Glutamatergic neuron (in vitro differentiated cells): Measurements from ENCODE around the gene RFESD. TPM values are rescaled to one million over a fixed set of nuclear protein-coding genes. Genes with fewer than 3 reads are reported as not detected.

Experiments
- DNase-seq: peaks from one replicate; pipeline ENCODE4 v3.0.0; 2022
- H3K27ac Mint-ChIP-seq: one replicate; pipeline ENCODE4 v1.8.0; 2020; ENCODE audit warnings: mild to moderate bottlenecking, mixed read lengths, inconsistent platforms; ENCODE audit not compliant: unreplicated experiment
- H3K27me3 Mint-ChIP-seq: one replicate; pipeline ENCODE4 v1.8.0; 2020; ENCODE audit warnings: mild to moderate bottlenecking, moderate library complexity, mixed read lengths, inconsistent platforms; ENCODE audit not compliant: unreplicated experiment
- H3K36me3 Mint-ChIP-seq: one replicate; pipeline ENCODE4 v1.8.0; 2020; ENCODE audit warnings: mild to moderate bottlenecking, mixed read lengths, inconsistent platforms; ENCODE audit not compliant: unreplicated experiment
- H3K4me1 Mint-ChIP-seq: one replicate; pipeline ENCODE4 v1.8.0; 2020; ENCODE audit warnings: mild to moderate bottlenecking, low read depth, mixed read lengths, inconsistent platforms; ENCODE audit not compliant: unreplicated experiment
- H3K4me3 Mint-ChIP-seq: one replicate; pipeline ENCODE4 v1.8.0; 2020; ENCODE audit warnings: mild to moderate bottlenecking, mixed read lengths, inconsistent platforms; ENCODE audit not compliant: unreplicated experiment
- H3K9me3 Mint-ChIP-seq: one replicate; pipeline ENCODE4 v1.8.0; 2020; ENCODE audit warnings: mild to moderate bottlenecking, moderate library complexity, mixed read lengths, inconsistent platforms; ENCODE audit not compliant: unreplicated experiment
- CTCF ChIP-seq: fragments of 200-600 bp; sonication (generic); IDR thresholded peaks from one replicate; pipeline ENCODE4 v1.5.0; 2021; ENCODE audit not compliant: partially characterized antibody, unreplicated experiment
- total RNA-seq: library from RNA; stranded (reverse); fragmentation: NEBNext Ultra II Directional; extraction: Animal tissue kit (Norgen Biotek cat#: 25700); gene quantifications from one replicate; pipeline ENCODE4 v1.2.1, GENCODE V29; 2021; ENCODE audit not compliant: unreplicated experiment

Gene RFESD
- total RNA-seq, 1 donor from 2014 or later, result 1.1 TPM

GRCh38 chr5:95668216-95668615, 21.6 kb downstream of the RFESD start:
- no peak overlapping the region for H3K4me3 Mint-ChIP-seq
- H3K27me3 Mint-ChIP-seq, result no peaks in the 10 kb centered on the region
- peaks cover 7% of the 10 kb centered on the region for H3K4me1 Mint-ChIP-seq
- no peak overlapping the region for H3K27ac Mint-ChIP-seq
- H3K9me3 Mint-ChIP-seq, result peaks cover 3% of the 10 kb centered on the region
- no peak for TF ChIP-seq CTCF
- no peak for DNase-seq
- no peaks in the 10 kb centered on the region for H3K36me3 Mint-ChIP-seq

- no peak overlapping the region for H3K4me3 Mint-ChIP-seq
- no peak for TF ChIP-seq CTCF
- H3K36me3 Mint-ChIP-seq, result no peaks in the 10 kb centered on the region
- H3K27me3 Mint-ChIP-seq, result no peaks in the 10 kb centered on the region
- DNase-seq, result no peak
- H3K9me3 Mint-ChIP-seq, result peaks cover 4% of the 10 kb centered on the region
- peaks cover 10% of the 10 kb centered on the region for H3K4me1 Mint-ChIP-seq
- no peak overlapping the region for H3K27ac Mint-ChIP-seq
Measured at GRCh38 chr5:95668728-95669127, 22.2 kb downstream of the RFESD start.

GRCh38 chr5:95669540-95669939, 23.0 kb downstream of the RFESD start:
- H3K36me3 Mint-ChIP-seq, result no peaks in the 10 kb centered on the region
- no peak overlapping the region for H3K27ac Mint-ChIP-seq
- no peak for DNase-seq
- no peaks in the 10 kb centered on the region for H3K27me3 Mint-ChIP-seq
- H3K4me3 Mint-ChIP-seq, result no peak overlapping the region
- peaks cover 4% of the 10 kb centered on the region for H3K9me3 Mint-ChIP-seq
- TF ChIP-seq CTCF, result no peak
- peaks cover 10% of the 10 kb centered on the region for H3K4me1 Mint-ChIP-seq

GRCh38 chr5:95669985-95670384, 23.4 kb downstream of the RFESD start:
- no peak for DNase-seq
- H3K9me3 Mint-ChIP-seq, result peaks cover 4% of the 10 kb centered on the region
- H3K27me3 Mint-ChIP-seq, result no peaks in the 10 kb centered on the region
- no peak for TF ChIP-seq CTCF
- no peak overlapping the region for H3K27ac Mint-ChIP-seq
- peaks cover 10% of the 10 kb centered on the region for H3K4me1 Mint-ChIP-seq
- H3K36me3 Mint-ChIP-seq, result no peaks in the 10 kb centered on the region
- H3K4me3 Mint-ChIP-seq, result no peak overlapping the region

GRCh38 chr5:95670568-95670967, 24.0 kb downstream of the RFESD start:
- Mint-ChIP-seq H3K9me3 (peaks cover 4% of the 10 kb centered on the region), H3K4me3 (no peak overlapping the region), H3K27me3 (no peaks in the 10 kb centered on the region), H3K4me1 (peaks cover 10% of the 10 kb centered on the region), H3K36me3 (no peaks in the 10 kb centered on the region), H3K27ac (no peak overlapping the region)
- TF ChIP-seq CTCF, result no peak
- DNase-seq, result no peak
